Measurements from ENCODE around the gene SNX12.
"Not testable (repeated sequence)": the region's sequence is repeated elsewhere in the genome, so short reads cannot be mapped to it uniquely, and the experiment has no call there.

SNX12 gene

GRCh38 chrX:71091263-71091662 is 23.1 kb upstream of the SNX12 start:
- DNase-seq (ENCODE audit: low read depth) = no peak

GRCh38 chrX:71085900-71086299 is 17.8 kb upstream of the SNX12 start:
- DNase-seq (ENCODE audit: low read depth) = no peak

- no peak for DNase-seq (ENCODE audit: low read depth)
Observed at GRCh38 chrX:71082822-71083221, 14.7 kb upstream of the SNX12 start.

GRCh38 chrX:71082124-71082647 is 14.1 kb upstream of the SNX12 start:
- DNase-seq (ENCODE audit: low read depth) = no peak

- no peak for DNase-seq (ENCODE audit: low read depth)
Observed at GRCh38 chrX:71081330-71082123, 13.4 kb upstream of the SNX12 start.

- no peak for DNase-seq (ENCODE audit: low read depth)
Observed at GRCh38 chrX:71070531-71070930, 2.4 kb upstream of the SNX12 start.

- DNase-seq (ENCODE audit: low read depth) = no peak
Observed at GRCh38 chrX:71067712-71068043, 456 bp downstream of the SNX12 start.

- DNase-seq (ENCODE audit: low read depth) = no peak
Observed at GRCh38 chrX:71067089-71067488, 1.0 kb downstream of the SNX12 start.

- no peak for DNase-seq (ENCODE audit: low read depth)
Observed at GRCh38 chrX:71060127-71060526, 8.0 kb downstream of the SNX12 start.

GRCh38 chrX:71057848-71058530 is 10.1 kb downstream of the SNX12 start:
- DNase-seq (ENCODE audit: low read depth) = no peak

- DNase-seq (ENCODE audit: low read depth) = no peak
Observed at GRCh38 chrX:71056867-71057266, 11.3 kb downstream of the SNX12 start.

- no peak for DNase-seq (ENCODE audit: low read depth)
Observed at GRCh38 chrX:71053217-71053621, 14.9 kb downstream of the SNX12 start.

- no peak for DNase-seq (ENCODE audit: low read depth)
Observed at GRCh38 chrX:71052721-71053120, 15.4 kb downstream of the SNX12 start.

- not testable (repeated sequence) for DNase-seq (ENCODE audit: low read depth)
Observed at GRCh38 chrX:71047891-71048290, 20.2 kb downstream of the SNX12 start.

- no peak for DNase-seq (ENCODE audit: low read depth)
Observed at GRCh38 chrX:71017396-71017939, 50.7 kb downstream of the SNX12 start.
